CD4-positive, alpha-beta T cell treated with Interferon alpha-2 for 1 hour (primary cell): ENCODE results near the gene NBAS.
"Not testable (repeated sequence)": the region's sequence is repeated elsewhere in the genome, so short reads cannot be mapped to it uniquely, and the experiment has no call there.

Experiments used
- DNase-seq, 2 donors: peaks; one replicate each; pipeline ENCODE4 v3.0.0-alpha.2; 2020 to 2022

NBAS gene

GRCh38 chr2:15456352-15456751 lies 104.8 kb downstream of the NBAS start:
- DNase-seq, result no peak

- DNase-seq, result no peak
These were observed 110.3 kb downstream of the NBAS start for GRCh38 chr2:15450808-15451207.

- no peak for DNase-seq
These were observed 111.4 kb downstream of the NBAS start for GRCh38 chr2:15449556-15450236.

- DNase-seq, result no peak
These were observed 112.8 kb downstream of the NBAS start for GRCh38 chr2:15448250-15448839.

GRCh38 chr2:15447381-15447780 lies 113.8 kb downstream of the NBAS start:
- DNase-seq, result no peak

GRCh38 chr2:15446961-15447360 lies 114.2 kb downstream of the NBAS start:
- no peak for DNase-seq

GRCh38 chr2:15445891-15446562 lies 115.1 kb downstream of the NBAS start:
- DNase-seq, result no peak

GRCh38 chr2:15439768-15440524 lies 121.2 kb downstream of the NBAS start:
- not testable (repeated sequence) for DNase-seq

- DNase-seq, result not testable (repeated sequence)
These were observed 121.8 kb downstream of the NBAS start for GRCh38 chr2:15439366-15439765.

- no peak for DNase-seq
These were observed 124.9 kb downstream of the NBAS start for GRCh38 chr2:15436195-15436594.

- no peak for DNase-seq
These were observed 125.7 kb downstream of the NBAS start for GRCh38 chr2:15435474-15435873.

GRCh38 chr2:15432642-15433256 lies 128.4 kb downstream of the NBAS start:
- no peak for DNase-seq

- DNase-seq, result no peak
These were observed 132.1 kb downstream of the NBAS start for GRCh38 chr2:15429032-15429431.

- DNase-seq, result no peak
These were observed 133.1 kb downstream of the NBAS start for GRCh38 chr2:15427987-15428386.

- no peak for DNase-seq
These were observed 134.5 kb downstream of the NBAS start for GRCh38 chr2:15426606-15427005.

GRCh38 chr2:15425712-15426111 lies 135.4 kb downstream of the NBAS start:
- DNase-seq, result no peak

GRCh38 chr2:15421753-15422152 lies 139.4 kb downstream of the NBAS start:
- DNase-seq, result no peak

- DNase-seq, result no peak
These were observed 145.4 kb downstream of the NBAS start for GRCh38 chr2:15415748-15416147.

GRCh38 chr2:15412779-15413178 lies 148.4 kb downstream of the NBAS start:
- DNase-seq, result no peak

GRCh38 chr2:15412309-15412708 lies 148.8 kb downstream of the NBAS start:
- no peak for DNase-seq

GRCh38 chr2:15410884-15411283 lies 150.2 kb downstream of the NBAS start:
- no peak for DNase-seq

GRCh38 chr2:15408759-15409158 lies 152.4 kb downstream of the NBAS start:
- DNase-seq, result no peak

- DNase-seq, result no peak
These were observed 153.5 kb downstream of the NBAS start for GRCh38 chr2:15407666-15408065.
